ENCODE results near the gene ZMYND11. TPM values are rescaled to one million over a fixed set of nuclear protein-coding genes. Genes with fewer than 3 reads are reported as not detected.

Gene ZMYND11
- total and polyA plus RNA-seq, 8 donors, result 20.5 to 51.4 (median 38.6) TPM

DNA sequence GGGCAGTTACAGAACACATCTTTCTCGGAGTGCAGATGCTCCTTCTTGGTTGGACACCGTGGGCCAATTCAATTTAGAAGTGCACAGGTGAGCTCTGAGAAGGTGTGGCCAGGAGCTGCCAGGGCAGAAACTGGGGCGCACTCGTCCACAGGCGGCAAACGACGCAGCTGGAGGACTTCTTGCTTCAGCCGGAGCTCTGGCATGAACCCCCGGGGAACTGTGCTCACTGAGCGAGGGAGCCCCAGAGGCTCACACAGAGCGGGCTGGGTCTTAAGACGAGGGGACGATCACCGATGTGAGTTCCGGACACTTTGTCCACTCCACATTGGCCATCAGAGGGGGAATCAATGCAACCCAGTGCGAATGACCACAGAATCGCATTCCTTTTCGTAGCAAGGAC, 140.4 kb downstream of the ZMYND11 start:
- intact Hi-C loops (cut with DNase I), result no loop called here
- FAIRE-seq (no peak), DNase-seq (no peak), ATAC-seq (no peak)
- Histone ChIP-seq H3K27ac (no peak overlapping the region), H3K27me3 (no peaks in the 10 kb centered on the region), H3K4me3 (no peak overlapping the region), H3K36me3 (peaks cover 0 to 10% (median 3%) of the 10 kb centered on the region in 3 donors), H3K9me3 (no peaks in the 10 kb centered on the region), H3K4me1 (no peaks in the 10 kb centered on the region)
- TF ChIP-seq, protein P1, sequence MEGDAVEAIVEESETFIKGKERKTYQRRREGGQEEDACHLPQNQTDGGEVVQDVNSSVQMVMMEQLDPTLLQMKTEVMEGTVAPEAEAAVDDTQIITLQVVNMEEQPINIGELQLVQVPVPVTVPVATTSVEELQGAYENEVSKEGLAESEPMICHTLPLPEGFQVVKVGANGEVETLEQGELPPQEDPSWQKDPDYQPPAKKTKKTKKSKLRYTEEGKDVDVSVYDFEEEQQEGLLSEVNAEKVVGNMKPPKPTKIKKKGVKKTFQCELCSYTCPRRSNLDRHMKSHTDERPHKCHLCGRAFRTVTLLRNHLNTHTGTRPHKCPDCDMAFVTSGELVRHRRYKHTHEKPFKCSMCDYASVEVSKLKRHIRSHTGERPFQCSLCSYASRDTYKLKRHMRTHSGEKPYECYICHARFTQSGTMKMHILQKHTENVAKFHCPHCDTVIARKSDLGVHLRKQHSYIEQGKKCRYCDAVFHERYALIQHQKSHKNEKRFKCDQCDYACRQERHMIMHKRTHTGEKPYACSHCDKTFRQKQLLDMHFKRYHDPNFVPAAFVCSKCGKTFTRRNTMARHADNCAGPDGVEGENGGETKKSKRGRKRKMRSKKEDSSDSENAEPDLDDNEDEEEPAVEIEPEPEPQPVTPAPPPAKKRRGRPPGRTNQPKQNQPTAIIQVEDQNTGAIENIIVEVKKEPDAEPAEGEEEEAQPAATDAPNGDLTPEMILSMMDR (IDR thresholded peaks at IDR 0.05), result no peak
- WGBS, 2 donors, result 96 to 99% methylated on average over 18 of the region's 18 CpGs

DNA sequence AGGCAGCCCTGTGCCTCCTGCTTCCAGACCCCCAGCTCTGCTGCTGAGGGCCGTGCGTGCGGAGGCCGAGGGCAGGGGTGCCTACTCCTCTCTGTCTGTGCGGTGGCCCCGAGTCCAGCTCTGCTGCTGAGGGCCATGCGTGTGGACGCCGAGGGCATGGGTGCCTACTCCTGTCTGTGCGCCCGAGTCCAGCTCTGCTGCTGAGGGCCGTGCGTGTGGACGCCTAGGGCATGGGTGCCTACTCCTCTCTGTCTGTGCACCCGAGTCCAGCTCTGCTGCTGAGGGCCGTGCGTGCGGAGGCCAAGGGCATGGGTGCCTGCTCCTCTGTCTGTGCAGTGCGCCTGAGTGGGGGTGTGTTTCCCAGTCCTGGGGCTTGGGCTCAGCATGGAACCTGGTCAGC, 142.7 kb downstream of the ZMYND11 start:
- peaks cover 0 to 18% (median 3%) of the 10 kb centered on the region in 3 donors for H3K36me3 ChIP-seq
- DNase-seq (no peak), ATAC-seq (no peak), FAIRE-seq (no peak)
- H3K27me3 ChIP-seq, result no peaks in the 10 kb centered on the region
- 95 to 96% methylated on average over 19 of the region's 19 CpGs for WGBS, 2 donors
- TF ChIP-seq, protein P1 (IDR thresholded peaks at IDR 0.05), result no peak
- no peak overlapping the region for H3K27ac ChIP-seq
- intact Hi-C loops (cut with DNase I), result no loop called here
- H3K9me3 ChIP-seq, result no peaks in the 10 kb centered on the region
- H3K4me1 ChIP-seq, result no peaks in the 10 kb centered on the region
- H3K4me3 ChIP-seq, result no peak overlapping the region

DNA sequence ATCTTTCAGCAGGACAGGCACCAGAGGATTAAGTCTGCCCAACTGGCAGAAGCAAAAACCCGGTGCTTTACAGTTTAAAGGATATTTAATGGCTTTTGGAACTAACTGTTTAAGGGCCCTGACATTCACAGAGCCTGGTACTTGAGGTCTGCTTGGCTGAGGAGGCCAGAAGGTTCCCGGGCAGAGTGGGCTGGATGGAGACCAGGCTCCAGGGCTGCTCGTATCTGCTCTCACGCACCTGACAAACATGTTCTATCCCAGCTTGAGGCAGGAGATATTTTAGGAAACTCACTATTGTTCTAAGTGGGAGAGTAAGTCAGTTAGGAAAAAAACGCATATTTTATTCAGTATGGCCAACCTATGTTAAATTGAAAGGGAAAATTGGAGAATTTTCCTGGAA, 143.5 kb downstream of the ZMYND11 start:
- ATAC-seq, result no peak
- Histone ChIP-seq H3K27me3 (no peaks in the 10 kb centered on the region), H3K4me1 (no peaks in the 10 kb centered on the region), H3K36me3 (peaks cover 0 to 18% (median 3%) of the 10 kb centered on the region in 3 donors), H3K27ac (no peak overlapping the region), H3K4me3 (no peak overlapping the region), H3K9me3 (no peaks in the 10 kb centered on the region)
- TF ChIP-seq, protein P1 (IDR thresholded peaks at IDR 0.05), result no peak
- no peak for FAIRE-seq
- intact Hi-C loops (cut with DNase I), result no loop called here
- WGBS, 2 donors, result 92 to 96% methylated on average over 5 of the region's 5 CpGs
- no peak for DNase-seq

DNA sequence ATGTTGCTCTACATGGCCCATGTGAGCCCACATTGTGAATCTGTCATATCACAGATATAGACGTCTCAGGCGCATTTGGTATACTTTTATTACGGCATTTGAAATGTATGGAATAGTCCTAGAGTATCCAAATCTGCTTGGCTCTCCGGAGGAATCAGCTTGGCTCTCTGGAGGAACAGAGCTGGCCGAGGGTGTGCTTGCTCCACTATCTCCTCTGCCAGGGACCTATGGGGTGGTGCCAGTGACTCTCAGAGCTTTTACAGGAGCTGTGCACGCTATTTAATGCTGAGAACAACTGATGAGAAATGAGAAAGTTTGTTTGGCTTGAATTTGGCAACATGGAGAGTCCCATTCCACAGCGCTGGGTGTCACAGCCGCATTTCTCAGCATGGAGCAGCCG, 144.0 kb downstream of the ZMYND11 start:
- TF ChIP-seq, protein P1 (IDR thresholded peaks at IDR 0.05), result no peak
- WGBS, 2 donors, result 94% methylated on average over 9 of the region's 9 CpGs
- FAIRE-seq, result no peak

DNA sequence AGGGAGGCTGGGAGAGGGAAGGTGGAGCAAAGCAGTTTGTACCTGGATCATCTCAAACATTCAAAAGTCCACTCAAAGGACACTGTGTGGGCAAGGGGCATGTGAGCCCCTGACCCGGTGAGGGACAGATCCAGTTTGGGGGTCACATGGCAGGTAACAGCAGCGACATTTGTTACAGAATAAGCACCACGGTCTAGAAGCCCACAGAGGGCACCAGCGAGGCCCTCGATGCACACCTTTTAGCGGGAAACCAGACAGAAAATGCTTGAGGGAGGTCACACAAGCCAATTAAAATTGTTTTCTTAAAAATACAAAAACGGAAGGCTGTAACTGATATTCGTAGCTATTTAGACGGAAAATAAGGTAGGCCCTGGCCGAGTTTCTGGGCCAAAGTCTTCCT, 144.4 kb downstream of the ZMYND11 start:
- intact Hi-C loops (cut with DNase I), result no loop called here
- no peak overlapping the region for H3K4me3 ChIP-seq
- TF ChIP-seq, protein P1 (IDR thresholded peaks at IDR 0.05), result no peak
- no peak for FAIRE-seq
- no peaks in the 10 kb centered on the region for H3K27me3 ChIP-seq
- DNase-seq, result no peak
- H3K36me3 ChIP-seq, result peaks cover 0 to 18% (median 3%) of the 10 kb centered on the region in 3 donors
- H3K9me3 ChIP-seq, result no peaks in the 10 kb centered on the region
- ATAC-seq, result no peak
- no peaks in the 10 kb centered on the region for H3K4me1 ChIP-seq
- 85 to 89% methylated on average over 10 of the region's 10 CpGs for WGBS, 2 donors
- no peak overlapping the region for H3K27ac ChIP-seq

More for the DNA sequence above, 144.0 kb downstream of the ZMYND11 start:
- Histone ChIP-seq H3K36me3 (peaks cover 0 to 18% (median 3%) of the 10 kb centered on the region in 3 donors), H3K27ac (no peak overlapping the region), H3K4me3 (no peak overlapping the region), H3K9me3 (no peaks in the 10 kb centered on the region), H3K27me3 (no peaks in the 10 kb centered on the region), H3K4me1 (no peaks in the 10 kb centered on the region)
- intact Hi-C loops (cut with DNase I), result no loop called here
- ATAC-seq (no peak), DNase-seq (no peak)

Measured in pancreas (tissue), 10 donors.